Ovary (tissue), 3 donors: Measurements from ENCODE around the gene TTC23.

Source experiments
- POLR2A ChIP-seq: fragments of 450-650 bp; IDR thresholded peaks from one replicate; pipeline ENCODE4 v1.6.1; 2017; ENCODE audit warnings: antibody characterized with exemption, mild to moderate bottlenecking, moderate library complexity
- TF ChIP-seq, protein P1 (sequence below), 3 donors: fragments of 450-650 bp in 2 of 3; fragments of 200-600 bp in 1 of 3; IDR thresholded peaks; one replicate each; pipeline versions ENCODE4 v1.5.1 to v1.8.0; 2016 to 2022; ENCODE audit warnings: antibody characterized with exemption in 3 of 3, mild to moderate bottlenecking in 1 of 3
- donor health status: DM: no; HTN: no; CAD: no.

DNA sequence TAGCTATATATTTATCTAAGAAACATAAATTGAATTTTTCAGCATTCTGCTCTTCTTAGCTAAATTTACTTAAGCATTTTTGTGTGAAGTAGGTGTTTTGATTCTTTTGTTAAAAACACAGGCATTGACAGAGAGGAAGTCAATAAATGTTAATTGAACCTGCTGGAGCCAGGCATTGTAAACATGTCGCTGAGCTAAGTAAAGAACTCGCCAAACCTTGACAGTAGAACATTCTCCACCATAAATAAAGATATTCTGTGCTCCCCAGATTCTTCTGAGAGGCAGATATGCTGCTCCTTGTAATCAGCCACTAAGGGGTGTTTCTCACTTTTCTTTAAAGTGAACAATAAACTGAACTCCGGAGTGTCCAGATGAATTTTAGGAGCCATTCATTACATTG is 106.1 kb downstream of the TTC23 start:
- TF ChIP-seq POLR2A: no peak
- TF ChIP-seq, protein P1, sequence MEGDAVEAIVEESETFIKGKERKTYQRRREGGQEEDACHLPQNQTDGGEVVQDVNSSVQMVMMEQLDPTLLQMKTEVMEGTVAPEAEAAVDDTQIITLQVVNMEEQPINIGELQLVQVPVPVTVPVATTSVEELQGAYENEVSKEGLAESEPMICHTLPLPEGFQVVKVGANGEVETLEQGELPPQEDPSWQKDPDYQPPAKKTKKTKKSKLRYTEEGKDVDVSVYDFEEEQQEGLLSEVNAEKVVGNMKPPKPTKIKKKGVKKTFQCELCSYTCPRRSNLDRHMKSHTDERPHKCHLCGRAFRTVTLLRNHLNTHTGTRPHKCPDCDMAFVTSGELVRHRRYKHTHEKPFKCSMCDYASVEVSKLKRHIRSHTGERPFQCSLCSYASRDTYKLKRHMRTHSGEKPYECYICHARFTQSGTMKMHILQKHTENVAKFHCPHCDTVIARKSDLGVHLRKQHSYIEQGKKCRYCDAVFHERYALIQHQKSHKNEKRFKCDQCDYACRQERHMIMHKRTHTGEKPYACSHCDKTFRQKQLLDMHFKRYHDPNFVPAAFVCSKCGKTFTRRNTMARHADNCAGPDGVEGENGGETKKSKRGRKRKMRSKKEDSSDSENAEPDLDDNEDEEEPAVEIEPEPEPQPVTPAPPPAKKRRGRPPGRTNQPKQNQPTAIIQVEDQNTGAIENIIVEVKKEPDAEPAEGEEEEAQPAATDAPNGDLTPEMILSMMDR (IDR thresholded peaks at IDR 0.05): no peak
